ENCODE data around the gene SMARCD2. TPM values are rescaled to one million over a fixed set of nuclear protein-coding genes. Genes with fewer than 3 reads are reported as not detected.
"Not testable (repeated sequence)": the region's sequence is repeated elsewhere in the genome, so short reads cannot be mapped to it uniquely, and the experiment has no call there.

The SMARCD2 gene
- total RNA-seq, 2 experiments from 2014 or later = 120 to 136 TPM

GRCh38 chr17:63843910-63844677 is 1.6 kb upstream of the SMARCD2 start:
- no peak for TF ChIP-seq CTCF (conservative IDR thresholded peaks at IDR 0.05; ENCODE audit: low read length)
- CTCF ChIA-PET (ENCODE audit: unreplicated experiment) = interaction anchor here (0.6 to 1.1 kb wide), 3 partner anchors 17 to 102 kb away, joined by 3 to 5 read pairs (median 4); no protein-coding TSS in a partner anchor
- no peaks in the 10 kb centered on the region for H3K9me2 ChIP-seq (ENCODE audit: insufficient read depth, low read length)
- H3K36me3 ChIP-seq (ENCODE audit: insufficient read depth, low read length) = peaks cover 6% of the 10 kb centered on the region; the same call in 1 of the 2 replicates
- peaks cover 46% of the 10 kb centered on the region for H3K4me1 ChIP-seq (ENCODE audit: insufficient read depth, low read length, poor library complexity, severe bottlenecking)
- DNase-seq (ENCODE audit: low spot score) = peak; percentile 53
- no peaks in the 10 kb centered on the region; the same call in 1 of the 2 replicates for H3K9me3 ChIP-seq (ENCODE audit: low read length)
- BruUV-seq (replicated peaks) = TSS peak; percentile 97
- POLR2A ChIA-PET = interaction anchor here (0.6 to 1.5 kb wide), 11 partner anchors 15 to 473 kb away, joined by 3 to 9 read pairs (median 3); partner anchors contain the start of genes CCDC47 and DDX42
- peak overlapping the region; percentile 99 for H3K4me3 ChIP-seq (ENCODE audit: low read depth, low read length, poor library complexity, severe bottlenecking)
- peak overlapping the region; percentile 86 for H3K4me2 ChIP-seq (ENCODE audit: low read length)
- peaks cover 32% of the 10 kb centered on the region for H3K79me2 ChIP-seq (ENCODE audit: insufficient read depth, low read depth, low read length)
- H4K20me1 ChIP-seq (ENCODE audit: insufficient read depth, low read length) = peaks cover 8% of the 10 kb centered on the region
- peak overlapping the region; percentile 68 for H2AFZ ChIP-seq (ENCODE audit: low read length)
- intact Hi-C loops (cut with micrococcal nuclease; ENCODE audit: unreplicated experiment) = loop anchor here (1.0 kb wide), 4 partner anchors 17 to 145 kb away; partner anchors contain the start of genes CCDC47, FTSJ3, PSMC5 and STRADA
- H3K27ac ChIP-seq (ENCODE audit: low read depth, low read length, poor library complexity, severe bottlenecking) = peak overlapping the region; percentile 97

- Histone ChIP-seq H3K27ac (ENCODE audit: low read depth, low read length, poor library complexity, severe bottlenecking) (peak overlapping the region; percentile 97), H3K4me3 (ENCODE audit: low read depth, low read length, poor library complexity, severe bottlenecking) (peak overlapping the region; percentile 99), H3K4me1 (ENCODE audit: insufficient read depth, low read length, poor library complexity, severe bottlenecking) (peaks cover 49% of the 10 kb centered on the region), H3K4me2 (ENCODE audit: low read length) (peak overlapping the region; percentile 86), H2AFZ (ENCODE audit: low read length) (peak overlapping the region; percentile 68), H3K36me3 (ENCODE audit: insufficient read depth, low read length) (peaks cover 10% of the 10 kb centered on the region; the same call in 1 of the 2 replicates), H4K20me1 (ENCODE audit: insufficient read depth, low read length) (peaks cover 15% of the 10 kb centered on the region), H3K79me2 (ENCODE audit: insufficient read depth, low read depth, low read length) (peaks cover 38% of the 10 kb centered on the region)
- ChIA-PET POLR2A (interaction anchor here (0.6 to 1.5 kb wide), 17 partner anchors 15 to 608 kb away, joined by 3 to 9 read pairs (median 4); partner anchors contain the start of genes CCDC47 and DDX42), CTCF (ENCODE audit: unreplicated experiment) (interaction anchor here (0.6 to 1.0 kb wide), 3 partner anchors 49 to 145 kb away, joined by 3 to 5 read pairs (median 4); no protein-coding TSS in a partner anchor)
- peak; percentile 94 for DNase-seq (ENCODE audit: low spot score)
- intact Hi-C loops (cut with micrococcal nuclease; ENCODE audit: unreplicated experiment) = loop anchor here (1.0 kb wide), 4 partner anchors 16 to 144 kb away; partner anchors contain the start of genes CCDC47, FTSJ3, PSMC5 and STRADA
- H3K9me3 ChIP-seq (ENCODE audit: low read length); H3K9me2 ChIP-seq (ENCODE audit: insufficient read depth, low read length); BruUV-seq (replicated peaks): not testable (repeated sequence)
Observed at GRCh38 chr17:63843387-63843888, 953 bp upstream of the SMARCD2 start.

- peak overlapping the region; percentile 97 for H3K27ac ChIP-seq (ENCODE audit: low read depth, low read length, poor library complexity, severe bottlenecking)
- peaks cover 48% of the 10 kb centered on the region for H3K4me1 ChIP-seq (ENCODE audit: insufficient read depth, low read length, poor library complexity, severe bottlenecking)
- no peaks in the 10 kb centered on the region for H3K9me3 ChIP-seq (ENCODE audit: low read length)
- BruUV-seq (replicated peaks) = no TSS peak
- no peak for TF ChIP-seq CTCF (conservative IDR thresholded peaks at IDR 0.05; ENCODE audit: low read length)
- no peak for TF ChIP-seq EZH2phosphoT487 (IDR thresholded peaks at IDR 0.05; ENCODE audit: borderline replicate concordance, low read depth, low read length)
- CTCF ChIA-PET (ENCODE audit: unreplicated experiment) = no interaction called here
- no peaks in the 10 kb centered on the region for H3K9me2 ChIP-seq (ENCODE audit: insufficient read depth, low read length)
- H3K79me2 ChIP-seq (ENCODE audit: insufficient read depth, low read depth, low read length) = peaks cover 51% of the 10 kb centered on the region
- peaks cover 18% of the 10 kb centered on the region for H4K20me1 ChIP-seq (ENCODE audit: insufficient read depth, low read length)
- H3K36me3 ChIP-seq (ENCODE audit: insufficient read depth, low read length) = peaks cover 23% of the 10 kb centered on the region
- H3K4me2 ChIP-seq (ENCODE audit: low read length) = peak overlapping the region; percentile 83
- H3K4me3 ChIP-seq (ENCODE audit: low read depth, low read length, poor library complexity, severe bottlenecking) = peak overlapping the region; percentile 99
- no peak overlapping the region for H2AFZ ChIP-seq (ENCODE audit: low read length)
- POLR2A ChIA-PET = interaction anchor here (4.4 kb wide), 1 partner anchor 14 kb away, joined by 20 read pairs; the partner anchor contains the start of genes FTSJ3 and PSMC5
- intact Hi-C loops (cut with micrococcal nuclease; ENCODE audit: unreplicated experiment) = no loop called here
- no peak for DNase-seq (ENCODE audit: low spot score)
Observed at GRCh38 chr17:63842173-63842539, 329 bp downstream of the SMARCD2 start.

Data from OCI-LY7 (cell line).